ENCODE data around the gene SMYD3.

SMYD3 gene

DNA sequence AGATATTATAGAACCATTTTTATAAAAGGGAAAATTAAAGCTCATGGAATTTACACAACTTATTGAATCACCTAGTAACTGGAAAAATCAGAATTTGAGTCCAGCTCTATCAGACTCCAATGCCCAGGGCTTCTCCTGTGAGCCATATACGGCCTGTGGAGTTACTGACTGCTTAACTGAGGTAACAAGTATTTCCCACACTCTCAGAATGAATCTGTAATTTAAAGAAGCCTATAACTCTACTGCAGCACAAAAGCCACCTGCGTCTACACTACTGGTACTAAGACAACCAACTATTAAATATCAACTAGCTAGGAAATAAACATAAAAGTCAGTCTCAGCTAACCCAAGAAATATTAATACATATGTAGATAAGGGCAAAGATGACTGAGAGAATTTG is 29.4 kb downstream of the SMYD3 start:
- Histone ChIP-seq H3K4me3 (no peak overlapping the region), H3K36me3 (replicated peaks) (no peaks in the 10 kb centered on the region), H3K9me3 (no peaks in the 10 kb centered on the region), H3K4me1 (peaks cover 3% of the 10 kb centered on the region), H3K27me3 (ENCODE audit: low read depth) (no peaks in the 10 kb centered on the region)
- DNase-seq (ENCODE audit: low spot score in 2 of 2) = no peak
- in situ Hi-C loops (cut with MboI; ENCODE audit: low sequenced_read_pairs) = loop anchor here (25.0 kb wide), 1 partner anchor 1315 kb away; the partner anchor contains the start of gene KIF26B

DNA sequence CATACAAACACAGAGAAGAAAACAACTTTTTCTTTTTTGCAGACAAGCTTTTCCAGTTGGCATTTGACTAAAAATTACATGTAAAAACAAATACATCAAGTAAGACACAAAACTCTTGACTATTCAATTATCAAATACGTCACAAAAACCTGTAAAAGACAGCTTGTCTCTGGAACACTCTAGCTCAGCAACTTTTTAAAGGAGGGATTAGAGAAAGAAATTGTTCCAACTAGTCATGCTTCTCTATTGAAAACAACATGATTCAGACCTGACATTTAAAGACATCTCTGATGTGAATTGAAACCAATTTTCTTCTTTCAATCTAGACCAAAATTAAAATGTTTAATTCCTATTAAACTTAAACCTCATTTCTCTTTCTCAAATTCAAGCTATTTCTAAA is 30.3 kb downstream of the SMYD3 start:
- no peaks in the 10 kb centered on the region for H3K27me3 ChIP-seq (ENCODE audit: low read depth)
- peaks cover 3% of the 10 kb centered on the region for H3K4me1 ChIP-seq
- H3K9me3 ChIP-seq = no peaks in the 10 kb centered on the region
- DNase-seq (ENCODE audit: low spot score in 2 of 2) = peak in 1 of 2 experiments; percentile 49
- no peak overlapping the region for H3K4me3 ChIP-seq
- in situ Hi-C loops (cut with MboI; ENCODE audit: low sequenced_read_pairs) = loop anchor here (25.0 kb wide), 1 partner anchor 1314 kb away; the partner anchor contains the start of gene KIF26B
- no peaks in the 10 kb centered on the region for H3K36me3 ChIP-seq (replicated peaks)

DNA sequence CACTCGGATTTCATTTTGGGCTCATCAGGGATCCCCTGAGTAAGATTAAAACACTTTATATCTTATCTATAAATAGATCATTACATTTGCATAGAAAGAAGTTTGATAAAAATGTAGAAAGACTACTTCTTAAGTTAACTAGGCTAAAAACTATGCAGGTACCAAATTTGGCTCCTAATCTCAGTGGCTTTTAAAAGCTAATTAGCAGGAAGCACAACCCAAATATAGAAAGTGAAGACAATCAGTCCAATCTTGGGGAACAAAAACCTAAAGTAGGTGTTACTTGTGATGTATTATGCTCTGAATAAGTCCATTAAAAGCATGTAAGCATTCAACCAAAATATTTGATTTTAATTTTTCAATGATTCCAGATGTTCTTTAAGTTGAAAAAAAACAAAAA is 35.4 kb downstream of the SMYD3 start:
- in situ Hi-C loops (cut with MboI; ENCODE audit: low sequenced_read_pairs) = no loop called here
- Histone ChIP-seq H3K36me3 (replicated peaks) (no peaks in the 10 kb centered on the region), H3K4me3 (no peak overlapping the region), H3K27me3 (ENCODE audit: low read depth) (no peaks in the 10 kb centered on the region), H3K4me1 (no peaks in the 10 kb centered on the region; the same call in none of the 2 replicates), H3K9me3 (no peaks in the 10 kb centered on the region)
- no peak for DNase-seq (ENCODE audit: low spot score in 2 of 2)

DNA sequence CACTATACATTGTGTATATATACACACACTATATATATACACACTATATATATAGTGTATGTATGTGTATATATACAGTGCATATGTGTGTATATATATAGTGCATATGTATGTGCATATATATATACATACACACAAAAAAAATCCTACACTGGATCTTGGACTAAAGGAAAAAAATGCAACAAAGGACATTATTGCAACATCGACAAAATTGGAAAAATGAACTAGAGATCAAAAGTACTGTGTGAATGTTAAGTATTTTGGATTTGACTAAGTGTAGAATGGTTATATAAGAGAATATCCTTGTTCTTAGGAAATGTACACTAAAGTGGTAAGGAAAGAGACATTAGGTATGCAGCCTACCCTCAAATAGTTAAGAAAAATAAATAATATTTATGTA is 36.5 kb downstream of the SMYD3 start:
- Histone ChIP-seq H3K4me1 (no peaks in the 10 kb centered on the region), H3K9me3 (no peaks in the 10 kb centered on the region), H3K27me3 (ENCODE audit: low read depth) (no peaks in the 10 kb centered on the region), H3K4me3 (no peak overlapping the region), H3K36me3 (replicated peaks) (no peaks in the 10 kb centered on the region)
- in situ Hi-C loops (cut with MboI; ENCODE audit: low sequenced_read_pairs) = no loop called here
- no peak for DNase-seq (ENCODE audit: low spot score in 2 of 2)

DNA sequence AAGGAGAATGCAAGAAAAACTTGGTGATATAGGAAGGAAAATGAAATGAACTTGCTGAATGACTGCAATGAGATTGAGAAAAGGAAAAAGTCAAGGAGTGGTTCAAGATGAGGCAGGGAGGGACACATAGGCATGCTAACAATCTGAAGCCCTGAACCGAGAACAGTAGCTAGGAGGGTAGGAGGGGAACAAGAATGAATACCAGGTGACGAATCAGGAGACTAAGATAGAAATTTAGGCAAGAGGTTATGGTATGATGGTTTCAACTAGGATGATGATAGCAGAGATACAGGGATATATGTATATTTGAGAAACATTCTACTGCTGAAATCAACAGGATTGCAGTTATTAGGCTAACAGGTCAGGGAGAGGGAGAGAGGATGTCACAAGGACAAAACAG is 44.1 kb downstream of the SMYD3 start:
- H3K4me1 ChIP-seq = no peaks in the 10 kb centered on the region
- no peaks in the 10 kb centered on the region for H3K9me3 ChIP-seq
- in situ Hi-C loops (cut with MboI; ENCODE audit: low sequenced_read_pairs) = no loop called here
- no peak overlapping the region for H3K4me3 ChIP-seq
- H3K27me3 ChIP-seq (ENCODE audit: low read depth) = no peaks in the 10 kb centered on the region
- no peak for DNase-seq (ENCODE audit: low spot score in 2 of 2)
- H3K36me3 ChIP-seq (replicated peaks) = no peaks in the 10 kb centered on the region

DNA sequence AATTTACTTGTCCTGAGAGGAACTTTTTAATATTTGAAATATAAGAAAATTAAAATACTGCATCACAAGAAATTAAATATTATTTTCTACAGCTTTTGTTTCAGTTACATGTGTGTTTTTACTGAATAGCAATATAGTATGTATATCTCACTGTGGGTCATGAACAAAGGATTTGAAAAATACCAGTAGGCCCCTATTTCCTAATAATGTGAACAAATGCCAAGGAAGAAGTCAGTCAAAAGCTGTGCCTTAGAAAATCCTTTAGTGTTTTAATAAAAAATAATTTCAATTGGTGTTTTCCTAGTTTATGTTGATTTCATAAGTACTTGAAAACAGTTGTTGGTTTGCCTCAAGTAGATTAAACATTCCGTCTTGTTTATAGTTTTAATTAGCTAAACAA is 46.7 kb downstream of the SMYD3 start:
- Histone ChIP-seq H3K36me3 (replicated peaks) (no peaks in the 10 kb centered on the region), H3K9me3 (no peaks in the 10 kb centered on the region), H3K4me1 (no peaks in the 10 kb centered on the region; the same call in 1 of the 2 replicates), H3K4me3 (no peak overlapping the region), H3K27me3 (ENCODE audit: low read depth) (no peaks in the 10 kb centered on the region)
- in situ Hi-C loops (cut with MboI; ENCODE audit: low sequenced_read_pairs) = no loop called here
- no peak for DNase-seq (ENCODE audit: low spot score in 2 of 2)

DNA sequence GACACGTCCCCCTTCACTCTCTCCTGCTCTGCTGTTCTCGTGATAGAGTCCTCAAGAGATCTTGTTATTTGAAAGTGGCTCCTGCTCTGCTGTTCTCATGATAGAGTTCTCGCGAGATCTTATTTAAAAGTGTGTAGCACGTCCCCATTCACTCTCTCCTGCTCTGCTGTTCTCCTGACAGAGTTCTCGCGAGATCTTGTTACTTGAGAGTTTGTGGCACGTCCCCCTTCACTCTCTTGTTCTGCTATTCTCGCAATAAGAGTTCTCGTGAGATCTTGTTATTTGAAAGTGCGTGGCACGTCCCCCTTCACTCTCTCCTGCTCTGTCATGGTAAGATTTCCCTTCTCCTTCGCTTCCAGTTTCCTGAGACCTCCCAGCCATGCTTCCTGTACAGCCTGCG is 47.9 kb downstream of the SMYD3 start:
- no peaks in the 10 kb centered on the region for H3K36me3 ChIP-seq (replicated peaks)
- in situ Hi-C loops (cut with MboI; ENCODE audit: low sequenced_read_pairs) = no loop called here

DNA sequence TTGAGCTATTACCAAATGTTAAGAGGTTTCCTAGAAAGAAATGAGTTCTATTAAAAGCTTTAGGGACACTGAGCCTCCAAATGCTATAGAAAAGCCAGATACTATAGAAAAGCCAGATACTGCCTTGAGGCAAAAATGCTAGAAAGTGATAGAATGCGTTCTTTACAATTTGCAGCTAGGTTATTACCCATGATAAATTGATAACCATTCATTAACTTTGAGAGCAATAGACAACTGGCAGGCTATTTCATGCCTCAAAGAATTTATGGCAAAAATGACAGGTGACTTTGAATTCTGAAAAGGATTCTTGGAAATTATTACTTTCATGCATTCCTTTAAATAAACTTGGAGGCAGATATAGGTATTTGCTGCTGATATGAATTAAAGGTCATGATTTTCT is 51.6 kb downstream of the SMYD3 start:
- Histone ChIP-seq H3K4me3 (no peak overlapping the region), H3K4me1 (no peaks in the 10 kb centered on the region; the same call in 1 of the 2 replicates), H3K9me3 (no peaks in the 10 kb centered on the region), H3K27me3 (ENCODE audit: low read depth) (no peaks in the 10 kb centered on the region), H3K36me3 (replicated peaks) (no peaks in the 10 kb centered on the region)
- DNase-seq (ENCODE audit: low spot score in 2 of 2) = no peak
- in situ Hi-C loops (cut with MboI; ENCODE audit: low sequenced_read_pairs) = no loop called here

More for the DNA sequence above, 47.9 kb downstream of the SMYD3 start:
- no peak for DNase-seq (ENCODE audit: low spot score in 2 of 2)
- H3K4me1 ChIP-seq = no peaks in the 10 kb centered on the region; the same call in 1 of the 2 replicates
- H3K9me3 ChIP-seq = no peaks in the 10 kb centered on the region
- no peak overlapping the region for H3K4me3 ChIP-seq
- no peaks in the 10 kb centered on the region for H3K27me3 ChIP-seq (ENCODE audit: low read depth)

GRCh38 chr1:246454655-246455054 is 52.4 kb downstream of the SMYD3 start:
- no peak for DNase-seq (ENCODE audit: low spot score in 2 of 2)
- no peaks in the 10 kb centered on the region; the same call in 1 of the 2 replicates for H3K4me1 ChIP-seq
- no peak overlapping the region for H3K4me3 ChIP-seq
- H3K9me3 ChIP-seq = no peaks in the 10 kb centered on the region
- in situ Hi-C loops (cut with MboI; ENCODE audit: low sequenced_read_pairs) = no loop called here
- H3K27me3 ChIP-seq (ENCODE audit: low read depth) = no peaks in the 10 kb centered on the region
- H3K36me3 ChIP-seq (replicated peaks) = no peaks in the 10 kb centered on the region

GRCh38 chr1:246450611-246451251 is 56.3 kb downstream of the SMYD3 start:
- Histone ChIP-seq H3K9me3 (no peaks in the 10 kb centered on the region), H3K4me1 (peaks cover 4% of the 10 kb centered on the region), H3K4me3 (no peak overlapping the region), H3K36me3 (replicated peaks) (no peaks in the 10 kb centered on the region), H3K27me3 (ENCODE audit: low read depth) (no peaks in the 10 kb centered on the region)
- in situ Hi-C loops (cut with MboI; ENCODE audit: low sequenced_read_pairs) = no loop called here
- peak in 1 of 2 experiments; percentile 28 for DNase-seq (ENCODE audit: low spot score in 2 of 2)

- DNase-seq (ENCODE audit: low spot score in 2 of 2) = no peak
- peaks cover 4% of the 10 kb centered on the region; the same call in 1 of the 2 replicates for H3K4me1 ChIP-seq
- in situ Hi-C loops (cut with MboI; ENCODE audit: low sequenced_read_pairs) = loop anchor here (10.0 kb wide), 1 partner anchor 434 kb away; no protein-coding TSS in a partner anchor
- H3K36me3 ChIP-seq (replicated peaks) = no peaks in the 10 kb centered on the region
- no peaks in the 10 kb centered on the region for H3K9me3 ChIP-seq
- no peak overlapping the region for H3K4me3 ChIP-seq
- H3K27me3 ChIP-seq (ENCODE audit: low read depth) = no peaks in the 10 kb centered on the region
Measured at GRCh38 chr1:246448373-246448772, 58.7 kb downstream of the SMYD3 start.

- in situ Hi-C loops (cut with MboI; ENCODE audit: low sequenced_read_pairs) = loop anchor here (10.0 kb wide), 1 partner anchor 433 kb away; no protein-coding TSS in a partner anchor
- Histone ChIP-seq H3K4me1 (peaks cover 4% of the 10 kb centered on the region; the same call in 1 of the 2 replicates), H3K27me3 (ENCODE audit: low read depth) (no peaks in the 10 kb centered on the region), H3K36me3 (replicated peaks) (no peaks in the 10 kb centered on the region), H3K9me3 (no peaks in the 10 kb centered on the region), H3K4me3 (no peak overlapping the region)
- no peak for DNase-seq (ENCODE audit: low spot score in 2 of 2)
Measured at GRCh38 chr1:246447501-246447900, 59.6 kb downstream of the SMYD3 start.

- in situ Hi-C loops (cut with MboI; ENCODE audit: low sequenced_read_pairs) = loop anchor here (10.0 kb wide), 1 partner anchor 431 kb away; no protein-coding TSS in a partner anchor
- Histone ChIP-seq H3K27me3 (ENCODE audit: low read depth) (no peaks in the 10 kb centered on the region), H3K4me1 (peaks cover 6% of the 10 kb centered on the region; the same call in 1 of the 2 replicates), H3K4me3 (no peak overlapping the region), H3K36me3 (replicated peaks) (no peaks in the 10 kb centered on the region), H3K9me3 (no peaks in the 10 kb centered on the region; the same call in 1 of the 2 replicates)
- no peak for DNase-seq (ENCODE audit: low spot score in 2 of 2)
Measured at GRCh38 chr1:246445503-246445902, 61.6 kb downstream of the SMYD3 start.

- no peaks in the 10 kb centered on the region; the same call in 1 of the 2 replicates for H3K9me3 ChIP-seq
- H3K4me3 ChIP-seq = no peak overlapping the region
- no peak for DNase-seq (ENCODE audit: low spot score in 2 of 2)
- H3K36me3 ChIP-seq (replicated peaks) = no peaks in the 10 kb centered on the region
- in situ Hi-C loops (cut with MboI; ENCODE audit: low sequenced_read_pairs) = loop anchor here (10.0 kb wide), 1 partner anchor 430 kb away; no protein-coding TSS in a partner anchor
- peaks cover 6% of the 10 kb centered on the region; the same call in 1 of the 2 replicates for H3K4me1 ChIP-seq
- no peaks in the 10 kb centered on the region for H3K27me3 ChIP-seq (ENCODE audit: low read depth)
Measured at GRCh38 chr1:246444617-246445016, 62.5 kb downstream of the SMYD3 start.

Data from HAP-1 (cell line).